HFFc6 (cell line): Measurements from ENCODE around the gene AHR. TPM values are rescaled to one million over a fixed set of nuclear protein-coding genes. Genes with fewer than 3 reads are reported as not detected.
"Not testable (repeated sequence)": the region's sequence is repeated elsewhere in the genome, so short reads cannot be mapped to it uniquely, and the experiment has no call there.

Experiments
- DNase-seq: peaks from one replicate; pipeline ENCODE4 v3.0.0-alpha.2; 2018
- H3K27ac Mint-ChIP-seq: 2 replicates; pipeline ENCODE4 v1.8.0; 2020; ENCODE audit warnings: mild to moderate bottlenecking, mixed read lengths
- H3K27me3 Mint-ChIP-seq: 2 replicates; pipeline ENCODE4 v1.8.0; 2021; ENCODE audit warnings: mild to moderate bottlenecking, moderate library complexity, mixed read lengths; ENCODE audit not compliant: insufficient read depth
- H3K36me3 Mint-ChIP-seq: 2 replicates; pipeline ENCODE4 v1.8.0; 2021; ENCODE audit warnings: low read depth, mixed read lengths
- H3K4me1 Mint-ChIP-seq: 2 replicates; pipeline ENCODE4 v1.8.0; 2020; ENCODE audit warnings: low read depth, mixed read lengths
- H3K4me3 Mint-ChIP-seq: 2 replicates; pipeline ENCODE4 v1.8.0; 2020; ENCODE audit warnings: mild to moderate bottlenecking, moderate library complexity, mixed read lengths
- H3K9me3 Mint-ChIP-seq: 2 replicates; pipeline ENCODE4 v1.8.0; 2020; ENCODE audit warnings: mild to moderate bottlenecking, mixed read lengths
- CTCF ChIP-seq: fragments of 200-600 bp; sonication (generic); IDR thresholded peaks from 2 replicates; pipeline ENCODE4 v1.5.0; 2021; ENCODE audit warnings: antibody characterized with exemption, mild to moderate bottlenecking
- total RNA-seq, 6 experiments: library from RNA; stranded (reverse); fragmentation: NEBNext Ultra II Directional; extraction: Animal tissue kit (Norgen Biotek cat#: 25700); gene quantifications; 2 replicates in 1 of 6; 3 replicates in 5 of 6; pipeline ENCODE4 v1.2.3, GENCODE V29; 2021

AHR gene
- total RNA-seq, 6 experiments from 2014 or later, result 35.8 to 57.2 (median 47.4) TPM

- DNase-seq, result no peak
- Mint-ChIP-seq H3K27ac (no peak overlapping the region), H3K9me3 (no peaks in the 10 kb centered on the region), H3K4me1 (peaks cover 5% of the 10 kb centered on the region; the same call in 1 of the 2 replicates), H3K36me3 (peaks cover 36% of the 10 kb centered on the region), H3K27me3 (no peaks in the 10 kb centered on the region; the same call in 1 of the 2 replicates), H3K4me3 (no peak overlapping the region)
- no peak for TF ChIP-seq CTCF
Observed at GRCh38 chr7:17339139-17339538, 40.7 kb downstream of the AHR start.

- Mint-ChIP-seq H3K9me3 (no peaks in the 10 kb centered on the region), H3K27ac (no peak overlapping the region), H3K36me3 (peaks cover 33% of the 10 kb centered on the region), H3K4me1 (peaks cover 5% of the 10 kb centered on the region; the same call in 1 of the 2 replicates), H3K27me3 (no peaks in the 10 kb centered on the region; the same call in 1 of the 2 replicates), H3K4me3 (no peak overlapping the region)
- DNase-seq, result no peak
- no peak for TF ChIP-seq CTCF
Observed at GRCh38 chr7:17339952-17340351, 41.5 kb downstream of the AHR start.

GRCh38 chr7:17340655-17341054 is 42.2 kb downstream of the AHR start:
- H3K4me3 Mint-ChIP-seq, result no peak overlapping the region
- no peak overlapping the region for H3K27ac Mint-ChIP-seq
- H3K27me3 Mint-ChIP-seq, result no peaks in the 10 kb centered on the region; the same call in 1 of the 2 replicates
- peaks cover 31% of the 10 kb centered on the region for H3K36me3 Mint-ChIP-seq
- no peak for TF ChIP-seq CTCF
- H3K4me1 Mint-ChIP-seq, result peaks cover 5% of the 10 kb centered on the region; the same call in 1 of the 2 replicates
- H3K9me3 Mint-ChIP-seq, result no peaks in the 10 kb centered on the region
- DNase-seq, result no peak

GRCh38 chr7:17342756-17343155 is 44.3 kb downstream of the AHR start:
- no peak for TF ChIP-seq CTCF
- Mint-ChIP-seq H3K27me3 (no peaks in the 10 kb centered on the region), H3K36me3 (peaks cover 22% of the 10 kb centered on the region; the same call in 1 of the 2 replicates), H3K27ac (no peak overlapping the region), H3K4me3 (no peak overlapping the region), H3K9me3 (no peaks in the 10 kb centered on the region), H3K4me1 (no peaks in the 10 kb centered on the region; the same call in 1 of the 2 replicates)
- DNase-seq, result no peak

- Mint-ChIP-seq H3K9me3 (peaks cover 34% of the 10 kb centered on the region), H3K36me3 (peaks cover 55% of the 10 kb centered on the region), H3K27me3 (no peaks in the 10 kb centered on the region), H3K4me1 (no peaks in the 10 kb centered on the region), H3K4me3 (no peak overlapping the region), H3K27ac (no peak overlapping the region)
- no peak for DNase-seq
- TF ChIP-seq CTCF, result no peak
Observed at GRCh38 chr7:17347401-17347800, 48.9 kb downstream of the AHR start.

- H3K4me1 Mint-ChIP-seq, H3K27ac Mint-ChIP-seq, H3K27me3 Mint-ChIP-seq, H3K4me3 Mint-ChIP-seq, DNase-seq: not testable (repeated sequence)
- Mint-ChIP-seq H3K9me3 (peaks cover 34% of the 10 kb centered on the region), H3K36me3 (peaks cover 56% of the 10 kb centered on the region)
Observed at GRCh38 chr7:17348932-17349331, 50.5 kb downstream of the AHR start.

- not testable (repeated sequence) for H3K4me1 Mint-ChIP-seq, H3K27me3 Mint-ChIP-seq, H3K27ac Mint-ChIP-seq, DNase-seq, H3K4me3 Mint-ChIP-seq
- Mint-ChIP-seq H3K36me3 (peaks cover 63% of the 10 kb centered on the region), H3K9me3 (peaks cover 34% of the 10 kb centered on the region)
Observed at GRCh38 chr7:17350321-17350720, 51.9 kb downstream of the AHR start.

- peaks cover 33% of the 10 kb centered on the region for H3K9me3 Mint-ChIP-seq
Observed at GRCh38 chr7:17353650-17354419, 55.4 kb downstream of the AHR start.

More at GRCh38 chr7:17353650-17354419, 55.4 kb downstream of the AHR start:
- peaks cover 57% of the 10 kb centered on the region for H3K36me3 Mint-ChIP-seq
- H3K4me1 Mint-ChIP-seq, result peaks cover 12% of the 10 kb centered on the region
- H3K27ac Mint-ChIP-seq, H3K27me3 Mint-ChIP-seq, DNase-seq, H3K4me3 Mint-ChIP-seq: not testable (repeated sequence)
